Parathyroid adenoma (tissue), 2 donors: Measurements from ENCODE around the gene GM2A.

Source experiments
- H2AFZ ChIP-seq: fragments of 300-600 bp; sonication (generic); one replicate; pipeline ENCODE4 v1.7.0; 2017; ENCODE audit warnings: antibody characterized with exemption, mild to moderate bottlenecking
- H3K27ac ChIP-seq: fragments of 300-600 bp; sonication (generic); one replicate; pipeline ENCODE4 v1.7.0; 2017
- H3K27me3 ChIP-seq: fragments of 300-600 bp; sonication (generic); one replicate; pipeline ENCODE4 v1.7.0; 2017; ENCODE audit warnings: low read length; ENCODE audit not compliant: control insufficient read depth, insufficient read depth
- H3K36me3 ChIP-seq: fragments of 300-600 bp; sonication (generic); one replicate; pipeline ENCODE4 v1.7.0; 2017; ENCODE audit warnings: low read length; ENCODE audit not compliant: control insufficient read depth, insufficient read depth
- H3K4me1 ChIP-seq: fragments of 300-600 bp; sonication (generic); one replicate; pipeline ENCODE4 v1.7.0; 2017; ENCODE audit warnings: control low read depth
- H3K4me2 ChIP-seq: fragments of 300-600 bp; sonication (generic); one replicate; pipeline ENCODE4 v1.7.0; 2017; ENCODE audit warnings: low read length
- H3K4me3 ChIP-seq: fragments of 300-600 bp; sonication (generic); one replicate; pipeline ENCODE4 v1.7.0; 2017; ENCODE audit warnings: low read depth, low read length
- H3K79me2 ChIP-seq: fragments of 300-600 bp; sonication (generic); one replicate; pipeline ENCODE4 v1.7.0; 2017; ENCODE audit warnings: control low read depth
- H3K9ac ChIP-seq: fragments of 300-600 bp; sonication (generic); one replicate; pipeline ENCODE4 v1.7.0; 2017; ENCODE audit warnings: mild to moderate bottlenecking
- H3K9me3 ChIP-seq: fragments of 300-600 bp; sonication (generic); one replicate; pipeline ENCODE4 v1.7.0; 2017; ENCODE audit warnings: low read length; ENCODE audit not compliant: control insufficient read depth
- TF ChIP-seq, protein P1 (sequence below): fragments of 300-600 bp; sonication (generic); IDR thresholded peaks from one replicate; pipeline ENCODE4 v1.7.0; 2017; ENCODE audit warnings: antibody characterized with exemption, mild to moderate bottlenecking
- donor health status: primary hyperparathyroidism.

GM2A gene

GRCh38 chr5:151267491-151268260 lies 14.7 kb downstream of the GM2A start:
- H3K4me1 ChIP-seq: peaks cover 20% of the 10 kb centered on the region
- no peaks in the 10 kb centered on the region for H3K9me3 ChIP-seq
- no peak overlapping the region for H3K27ac ChIP-seq
- H2AFZ ChIP-seq: no peak overlapping the region
- no peak overlapping the region for H3K9ac ChIP-seq
- TF ChIP-seq, protein P1, sequence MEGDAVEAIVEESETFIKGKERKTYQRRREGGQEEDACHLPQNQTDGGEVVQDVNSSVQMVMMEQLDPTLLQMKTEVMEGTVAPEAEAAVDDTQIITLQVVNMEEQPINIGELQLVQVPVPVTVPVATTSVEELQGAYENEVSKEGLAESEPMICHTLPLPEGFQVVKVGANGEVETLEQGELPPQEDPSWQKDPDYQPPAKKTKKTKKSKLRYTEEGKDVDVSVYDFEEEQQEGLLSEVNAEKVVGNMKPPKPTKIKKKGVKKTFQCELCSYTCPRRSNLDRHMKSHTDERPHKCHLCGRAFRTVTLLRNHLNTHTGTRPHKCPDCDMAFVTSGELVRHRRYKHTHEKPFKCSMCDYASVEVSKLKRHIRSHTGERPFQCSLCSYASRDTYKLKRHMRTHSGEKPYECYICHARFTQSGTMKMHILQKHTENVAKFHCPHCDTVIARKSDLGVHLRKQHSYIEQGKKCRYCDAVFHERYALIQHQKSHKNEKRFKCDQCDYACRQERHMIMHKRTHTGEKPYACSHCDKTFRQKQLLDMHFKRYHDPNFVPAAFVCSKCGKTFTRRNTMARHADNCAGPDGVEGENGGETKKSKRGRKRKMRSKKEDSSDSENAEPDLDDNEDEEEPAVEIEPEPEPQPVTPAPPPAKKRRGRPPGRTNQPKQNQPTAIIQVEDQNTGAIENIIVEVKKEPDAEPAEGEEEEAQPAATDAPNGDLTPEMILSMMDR: no peak
- H3K27me3 ChIP-seq: no peaks in the 10 kb centered on the region
- H3K79me2 ChIP-seq: no peaks in the 10 kb centered on the region
- H3K4me3 ChIP-seq: no peak overlapping the region
- no peaks in the 10 kb centered on the region for H3K36me3 ChIP-seq
- H3K4me2 ChIP-seq: no peak overlapping the region

GRCh38 chr5:151270599-151270998 lies 17.6 kb downstream of the GM2A start:
- H3K79me2 ChIP-seq: no peaks in the 10 kb centered on the region
- H3K9me3 ChIP-seq: no peaks in the 10 kb centered on the region
- TF ChIP-seq, protein P1: no peak
- no peak overlapping the region for H3K27ac ChIP-seq
- no peak overlapping the region for H2AFZ ChIP-seq
- no peak overlapping the region for H3K9ac ChIP-seq
- H3K4me3 ChIP-seq: no peak overlapping the region
- no peak overlapping the region for H3K4me2 ChIP-seq
- H3K4me1 ChIP-seq: peaks cover 26% of the 10 kb centered on the region
- H3K27me3 ChIP-seq: no peaks in the 10 kb centered on the region
- no peaks in the 10 kb centered on the region for H3K36me3 ChIP-seq

GRCh38 chr5:151271336-151271735 lies 18.4 kb downstream of the GM2A start:
- no peak overlapping the region for H2AFZ ChIP-seq
- no peak overlapping the region for H3K4me3 ChIP-seq
- peaks cover 26% of the 10 kb centered on the region for H3K4me1 ChIP-seq
- no peak overlapping the region for H3K9ac ChIP-seq
- no peak overlapping the region for H3K4me2 ChIP-seq
- no peaks in the 10 kb centered on the region for H3K79me2 ChIP-seq
- H3K36me3 ChIP-seq: no peaks in the 10 kb centered on the region
- TF ChIP-seq, protein P1: no peak
- H3K27ac ChIP-seq: no peak overlapping the region
- H3K9me3 ChIP-seq: no peaks in the 10 kb centered on the region
- H3K27me3 ChIP-seq: no peaks in the 10 kb centered on the region

DNA sequence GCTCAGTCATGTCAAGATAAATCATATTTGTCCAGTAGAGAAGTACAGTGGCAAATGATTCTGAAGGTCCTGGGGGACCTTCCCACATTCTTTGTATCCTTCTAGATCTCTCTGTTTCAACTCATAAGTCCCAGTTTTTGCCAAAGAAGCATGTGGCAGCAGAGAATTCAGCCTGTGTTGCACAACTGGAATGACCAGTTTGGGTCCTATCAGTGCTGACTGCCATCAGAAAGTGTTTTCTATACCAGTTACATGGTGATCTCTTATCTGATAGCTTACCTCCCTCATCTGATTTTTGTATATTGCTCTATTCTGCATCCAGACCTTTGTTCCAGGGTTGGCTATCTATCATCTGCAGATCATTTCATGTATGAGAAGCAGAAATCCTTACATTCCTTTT lies 21.7 kb downstream of the GM2A start:
- TF ChIP-seq, protein P1: no peak

DNA sequence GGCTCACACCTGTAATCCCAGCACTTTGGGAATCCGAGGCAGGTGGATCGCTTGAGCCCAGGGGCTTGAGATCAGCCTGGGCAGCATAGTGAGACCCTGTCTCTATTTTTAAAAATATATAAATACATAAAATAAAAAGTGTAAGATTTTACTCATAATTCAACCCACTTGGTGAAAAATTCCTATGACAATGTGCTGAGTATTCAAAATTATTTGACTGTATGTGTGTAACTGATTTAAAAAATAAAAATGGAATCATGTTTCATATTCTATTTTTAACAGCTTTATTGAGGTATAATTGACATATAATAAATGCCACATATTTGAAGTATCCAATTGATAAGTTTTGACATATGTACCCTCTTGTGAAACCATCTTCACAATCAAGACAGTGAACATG lies 22.8 kb downstream of the GM2A start:
- H3K27ac ChIP-seq: no peak overlapping the region
- H3K9me3 ChIP-seq: no peaks in the 10 kb centered on the region
- H3K4me1 ChIP-seq: peaks cover 13% of the 10 kb centered on the region
- no peaks in the 10 kb centered on the region for H3K27me3 ChIP-seq
- H3K4me2 ChIP-seq: no peak overlapping the region
- H3K4me3 ChIP-seq: no peak overlapping the region
- no peaks in the 10 kb centered on the region for H3K36me3 ChIP-seq
- H3K79me2 ChIP-seq: no peaks in the 10 kb centered on the region
- H2AFZ ChIP-seq: no peak overlapping the region
- TF ChIP-seq, protein P1: no peak
- no peak overlapping the region for H3K9ac ChIP-seq

More for the DNA sequence above, 21.7 kb downstream of the GM2A start:
- no peak overlapping the region for H3K4me3 ChIP-seq
- H3K79me2 ChIP-seq: no peaks in the 10 kb centered on the region
- no peaks in the 10 kb centered on the region for H3K9me3 ChIP-seq
- peak overlapping the region; percentile 13 for H3K27ac ChIP-seq
- H3K27me3 ChIP-seq: no peaks in the 10 kb centered on the region
- H3K36me3 ChIP-seq: no peaks in the 10 kb centered on the region
- peaks cover 13% of the 10 kb centered on the region for H3K4me1 ChIP-seq
- H3K4me2 ChIP-seq: peak overlapping the region; percentile 11
- H2AFZ ChIP-seq: no peak overlapping the region
- H3K9ac ChIP-seq: no peak overlapping the region
